ENCODE data around the gene DOK6. TPM values are rescaled to one million over a fixed set of nuclear protein-coding genes. Genes with fewer than 3 reads are reported as not detected.

Gene DOK6
- total RNA-seq, 1 experiment from 2014 or later, result 4.1 TPM

GRCh38 chr18:69529151-69529550 is 128.5 kb downstream of the DOK6 start (continued):
- TF ChIP-seq ZBTB21 (CRISPR knock-in tag; IDR thresholded peaks at IDR 0.05; ENCODE audit: borderline replicate concordance) (no peak), ATF1 (CRISPR knock-in tag; IDR thresholded peaks at IDR 0.05) (no peak)

- Mint-ChIP-seq H3K4me3 (no peak overlapping the region), H3K4me1 (peaks cover 20% of the 10 kb centered on the region), H3K36me3 (no peaks in the 10 kb centered on the region), H3K27me3 (ENCODE audit: low read depth) (no peaks in the 10 kb centered on the region), H3K9me3 (no peaks in the 10 kb centered on the region), H3K27ac (no peak overlapping the region)
- ATAC-seq, result no peak
- TF ChIP-seq ELF4 (CRISPR knock-in tag; IDR thresholded peaks at IDR 0.05; ENCODE audit: low read depth), result no peak
- POLR2A ChIA-PET, result no interaction called here
- DNase-seq (ENCODE audit: low spot score), result no peak
- CTCF ChIA-PET, result no interaction called here
Observed at GRCh38 chr18:69531973-69532372, 131.3 kb downstream of the DOK6 start.

GRCh38 chr18:69537183-69537582 is 136.5 kb downstream of the DOK6 start:
- H3K27ac Mint-ChIP-seq, result no peak overlapping the region
- DNase-seq (ENCODE audit: low spot score), result no peak
- ATAC-seq, result no peak
- ChIA-PET CTCF (no interaction called here), POLR2A (no interaction called here)
- H3K4me3 Mint-ChIP-seq, result no peak overlapping the region
- H3K9me3 Mint-ChIP-seq, result peaks cover 13% of the 10 kb centered on the region
- 0 out of 2 replicates have a peak, but pooled peaks cover 2% of the 10 kb centered on the region for H3K36me3 Mint-ChIP-seq
- H3K27me3 Mint-ChIP-seq (ENCODE audit: low read depth), result no peaks in the 10 kb centered on the region
- TF ChIP-seq CBFB (CRISPR knock-in tag; IDR thresholded peaks at IDR 0.05; ENCODE audit: low read depth) (no peak), PRDM15 (CRISPR knock-in tag; IDR thresholded peaks at IDR 0.05) (no peak), ATF6 (CRISPR knock-in tag; IDR thresholded peaks at IDR 0.05) (no peak), ZNF138 (CRISPR knock-in tag; conservative IDR thresholded peaks at IDR 0.05) (no peak), ZNF232 (CRISPR knock-in tag; IDR thresholded peaks at IDR 0.05) (no peak), CREB1 (CRISPR knock-in tag; IDR thresholded peaks at IDR 0.05) (no peak)
- H3K4me1 Mint-ChIP-seq, result peaks cover 12% of the 10 kb centered on the region

GRCh38 chr18:69538849-69539248 is 138.2 kb downstream of the DOK6 start:
- POLR2A ChIA-PET, result no interaction called here
- CTCF ChIA-PET, result no interaction called here
- peak overlapping the region; percentile 46; the same call in 1 of the 2 replicates for H3K27ac Mint-ChIP-seq
- H3K4me1 Mint-ChIP-seq, result peaks cover 12% of the 10 kb centered on the region
- H3K4me3 Mint-ChIP-seq, result no peak overlapping the region
- 0 out of 2 replicates have a peak, but pooled peaks cover 2% of the 10 kb centered on the region for H3K36me3 Mint-ChIP-seq
- DNase-seq (ENCODE audit: low spot score) (no peak), ATAC-seq (no peak)
- peaks cover 13% of the 10 kb centered on the region for H3K9me3 Mint-ChIP-seq
- no peaks in the 10 kb centered on the region for H3K27me3 Mint-ChIP-seq (ENCODE audit: low read depth)
- TF ChIP-seq NR1H2 (CRISPR knock-in tag; IDR thresholded peaks at IDR 0.05), result no peak
- no peak for TF ChIP-seq NFATC4 (CRISPR knock-in tag; IDR thresholded peaks at IDR 0.05)
- no peak for TF ChIP-seq ZNF416 (CRISPR knock-in tag; IDR thresholded peaks at IDR 0.05)
- TF ChIP-seq ZNF263 (CRISPR knock-in tag; IDR thresholded peaks at IDR 0.05; ENCODE audit: low read depth), result no peak
- TF ChIP-seq AR (CRISPR knock-in tag; IDR thresholded peaks at IDR 0.05), result no peak
- no peak for TF ChIP-seq EMX1 (CRISPR knock-in tag; IDR thresholded peaks at IDR 0.05)
- no peak for TF ChIP-seq E2F5 (CRISPR knock-in tag; IDR thresholded peaks at IDR 0.05)
- TF ChIP-seq MLX (CRISPR knock-in tag; IDR thresholded peaks at IDR 0.05), result no peak
- no peak for TF ChIP-seq TEAD4 (CRISPR knock-in tag; IDR thresholded peaks at IDR 0.05)

Measured in WTC11 (cell line).